Gastrocnemius medialis (tissue), 4 donors: Measurements from ENCODE around the gene ZNF76. TPM values are rescaled to one million over a fixed set of nuclear protein-coding genes. Genes with fewer than 3 reads are reported as not detected.

Source experiments
- ATAC-seq, 2 donors: fragments of 150-250 bp; one replicate each; pipeline ENCODE4 v1.9.1; 2016
- DNase-seq, 2 donors: peaks; one replicate each; pipeline ENCODE4 v3.0.0-alpha.2; 2019
- H3K27ac ChIP-seq, 4 donors: fragments of 200-600 bp; sonication (generic); 1 replicate in 1 of 4; 2 replicates in 3 of 4; pipeline ENCODE4 v1.5.1; 2016 to 2018; ENCODE audit warnings: mild to moderate bottlenecking in 2 of 4, moderate library complexity in 1 of 4
- H3K27me3 ChIP-seq, 3 donors: fragments of 200-600 bp; sonication (generic) in 2 of 3; 1 replicate in 1 of 3; 2 replicates in 2 of 3; pipeline versions ENCODE4 v1.5.1 to v1.6.0; 2016 to 2019; ENCODE audit warnings: mild to moderate bottlenecking in 1 of 3, moderate library complexity in 1 of 3
- H3K36me3 ChIP-seq, 2 donors: fragments of 200-600 bp; sonication (generic) in 1 of 2; one replicate each; pipeline ENCODE4 v1.5.1; 2017 to 2018
- H3K4me1 ChIP-seq, 2 donors: fragments of 200-600 bp; sonication (generic) in 1 of 2; one replicate each; pipeline ENCODE4 v1.5.1; 2016 to 2017; ENCODE audit warnings: mild to moderate bottlenecking in 2 of 2
- H3K4me3 ChIP-seq, 4 donors: fragments of 200-600 bp; sonication (generic) in 3 of 4; 1 replicate in 1 of 4; 2 replicates in 3 of 4; pipeline ENCODE4 v1.5.1; 2016 to 2019; ENCODE audit warnings: mild to moderate bottlenecking in 2 of 4
- H3K9me3 ChIP-seq, 3 donors: fragments of 200-600 bp; sonication (generic) in 2 of 3; 1 replicate in 1 of 3; 2 replicates in 2 of 3; pipeline ENCODE4 v1.5.1; 2016 to 2019
- CTCF ChIP-seq, 5 experiments: fragments of 450-650 bp in 3 of 5; fragments of 200-600 bp in 2 of 5; sonication (generic) in 2 of 5; IDR thresholded peaks in 4 of 5; conservative IDR thresholded peaks in 1 of 5; 1 replicate in 4 of 5; 2 replicates in 1 of 5; pipeline ENCODE4 v1.5.1; 2016 to 2019; ENCODE audit warnings: antibody characterized with exemption in 5 of 5, mild to moderate bottlenecking in 3 of 5, moderate library complexity in 3 of 5
- POLR2A ChIP-seq, 2 donors: fragments of 450-650 bp; IDR thresholded peaks; one replicate each; pipeline ENCODE4 v1.6.1; 2017; ENCODE audit warnings: antibody characterized with exemption in 2 of 2, mild to moderate bottlenecking in 2 of 2, moderate library complexity in 2 of 2
- in situ Hi-C, 4 donors: fragments of 200-750 bp; cut with MboI; loops; one replicate each; pipeline versions ENCODE4 v1.15.0 to v1.8.0; 2017; ENCODE audit warnings: low sequenced_read_pairs in 4 of 4
- intact Hi-C: fragments of 100-400 bp; cut with DNase I; formaldehyde crosslinking; loops from one replicate; pipeline ENCODE4 v1.15.1; 2023; ENCODE audit warnings: low total_unique reads
- total RNA-seq, 4 donors: library from RNA; depleted of rRNA; stranded (reverse); fragments of >200 nt; gene quantifications; one replicate each; pipeline versions ENCODE4 v1.1.0 to v1.2.3, GENCODE V29; 2016

ZNF76 gene
- total RNA-seq, 4 donors from 2014 or later: 26.1 to 35.2 (median 27.5) TPM

- peaks cover 8 to 12% of the 10 kb centered on the region in 2 donors for H3K4me1 ChIP-seq
- no peaks in the 10 kb centered on the region for H3K36me3 ChIP-seq
- intact Hi-C loops: no loop called here
- H3K27ac ChIP-seq: no peak overlapping the region
- no peaks in the 10 kb centered on the region for H3K9me3 ChIP-seq
- TF ChIP-seq CTCF (IDR thresholded peaks at IDR 0.05 in 4 of 5, conservative IDR thresholded peaks at IDR 0.05 in 1 of 5) (no peak), POLR2A (IDR thresholded peaks at IDR 0.05) (no peak)
- DNase-seq: no peak
- ATAC-seq: no peak
- H3K27me3 ChIP-seq: no peaks in the 10 kb centered on the region
- no peak overlapping the region for H3K4me3 ChIP-seq
- in situ Hi-C loops: loop anchor here in 2 of 4 donors (25.0 kb wide), 1 partner anchor 257 kb away; no protein-coding TSS in a partner anchor
Observed at GRCh38 chr6:35244551-35244950, 15.0 kb upstream of the ZNF76 start.

- no peak overlapping the region for H3K27ac ChIP-seq
- in situ Hi-C loops (loop anchor here in 2 of 4 donors (25.0 kb wide), 1 partner anchor 260 kb away; no protein-coding TSS in a partner anchor), intact Hi-C loops (no loop called here)
- H3K27me3 ChIP-seq: no peaks in the 10 kb centered on the region
- H3K9me3 ChIP-seq: no peaks in the 10 kb centered on the region
- ATAC-seq: no peak
- H3K4me1 ChIP-seq: peaks cover 12 to 15% of the 10 kb centered on the region in 2 donors
- DNase-seq: no peak
- no peaks in the 10 kb centered on the region for H3K36me3 ChIP-seq
- TF ChIP-seq CTCF (IDR thresholded peaks at IDR 0.05 in 4 of 5, conservative IDR thresholded peaks at IDR 0.05 in 1 of 5) (no peak), POLR2A (IDR thresholded peaks at IDR 0.05) (no peak)
- no peak overlapping the region for H3K4me3 ChIP-seq
Observed at GRCh38 chr6:35247642-35248231, 11.8 kb upstream of the ZNF76 start.

GRCh38 chr6:35248300-35248699, 11.2 kb upstream of the ZNF76 start:
- DNase-seq: no peak
- Histone ChIP-seq H3K27ac (no peak overlapping the region), H3K36me3 (no peaks in the 10 kb centered on the region), H3K4me1 (peaks cover 12 to 15% of the 10 kb centered on the region in 2 donors), H3K27me3 (no peaks in the 10 kb centered on the region), H3K9me3 (no peaks in the 10 kb centered on the region), H3K4me3 (no peak overlapping the region)
- no peak for TF ChIP-seq CTCF (IDR thresholded peaks at IDR 0.05 in 4 of 5, conservative IDR thresholded peaks at IDR 0.05 in 1 of 5)
- no peak for TF ChIP-seq POLR2A (IDR thresholded peaks at IDR 0.05)
- intact Hi-C loops (no loop called here), in situ Hi-C loops (loop anchor here in 2 of 4 donors (25.0 kb wide), 1 partner anchor 261 kb away; no protein-coding TSS in a partner anchor)
- no peak for ATAC-seq

- intact Hi-C loops (no loop called here), in situ Hi-C loops (loop anchor here in 2 of 4 donors (25.0 kb wide), 1 partner anchor 262 kb away; no protein-coding TSS in a partner anchor)
- H3K27ac ChIP-seq: no peak overlapping the region
- H3K9me3 ChIP-seq: no peaks in the 10 kb centered on the region
- peak in 1 of 2 donors; percentile 8 for ATAC-seq
- peaks cover 12 to 19% of the 10 kb centered on the region in 2 donors for H3K4me1 ChIP-seq
- no peak for DNase-seq
- no peaks in the 10 kb centered on the region for H3K27me3 ChIP-seq
- TF ChIP-seq POLR2A (IDR thresholded peaks at IDR 0.05) (no peak), CTCF (IDR thresholded peaks at IDR 0.05 in 4 of 5, conservative IDR thresholded peaks at IDR 0.05 in 1 of 5) (no peak)
- H3K4me3 ChIP-seq: no peak overlapping the region
- no peaks in the 10 kb centered on the region for H3K36me3 ChIP-seq
Observed at GRCh38 chr6:35248965-35249364, 10.6 kb upstream of the ZNF76 start.
